Hepatocyte (in vitro differentiated cells): Measurements from ENCODE around the gene GATA5. TPM values are rescaled to one million over a fixed set of nuclear protein-coding genes. Genes with fewer than 3 reads are reported as not detected.

Experiments used
- DNase-seq: peaks from one replicate; pipeline ENCODE4 v3.0.0-alpha.2; 2016; ENCODE audit warnings: low spot score
- H2AFZ ChIP-seq: fragments of 200-600 bp; sonication (generic); 2 replicates; pipeline ENCODE4 v1.6.0; 2016; ENCODE audit warnings: antibody characterized with exemption, mild to moderate bottlenecking
- H3K27ac ChIP-seq: fragments of 200-600 bp; sonication (generic); 2 replicates; pipeline ENCODE4 v1.5.1; 2016; ENCODE audit warnings: mild to moderate bottlenecking
- H3K27me3 ChIP-seq: fragments of 200-600 bp; sonication (generic); 2 replicates; pipeline ENCODE4 v1.6.1; 2016
- H3K36me3 ChIP-seq: fragments of 200-600 bp; sonication (generic); replicated peaks from 2 replicates; pipeline ENCODE4 v1.5.1; 2016; ENCODE audit warnings: low read depth; ENCODE audit not compliant: insufficient read depth
- H3K4me1 ChIP-seq: fragments of 200-600 bp; sonication (generic); 2 replicates; pipeline ENCODE4 v1.5.1; 2016; ENCODE audit warnings: mild to moderate bottlenecking, moderate library complexity; ENCODE audit not compliant: insufficient read depth
- H3K4me2 ChIP-seq: fragments of 200-600 bp; sonication (generic); 2 replicates; pipeline ENCODE4 v1.6.0; 2016
- H3K4me3 ChIP-seq: fragments of 200-600 bp; sonication (generic); 2 replicates; pipeline ENCODE4 v1.5.1; 2016; ENCODE audit warnings: mild to moderate bottlenecking
- H3K79me2 ChIP-seq: fragments of 200-600 bp; sonication (generic); 2 replicates; pipeline ENCODE4 v1.6.0; 2017; ENCODE audit warnings: mild to moderate bottlenecking
- H3K9me2 ChIP-seq: fragments of 200-600 bp; sonication (generic); replicated peaks from 2 replicates; pipeline ENCODE4 v1.6.0; 2017; ENCODE audit warnings: mild to moderate bottlenecking; ENCODE audit not compliant: insufficient read depth
- H3K9me3 ChIP-seq: fragments of 200-600 bp; sonication (generic); 2 replicates; pipeline ENCODE4 v1.5.1; 2016; ENCODE audit warnings: low read depth, mild to moderate bottlenecking
- H4K20me1 ChIP-seq: fragments of 200-600 bp; sonication (generic); 2 replicates; pipeline ENCODE4 v1.6.0; 2016; ENCODE audit warnings: mild to moderate bottlenecking; ENCODE audit not compliant: insufficient read depth, poor library complexity, severe bottlenecking
- EZH2 ChIP-seq: fragments of 200-600 bp; sonication (generic); IDR thresholded peaks from 2 replicates; pipeline ENCODE4 v1.6.1; 2016; ENCODE audit warnings: antibody characterized with exemption, mild to moderate bottlenecking, borderline replicate concordance
- EZH2phosphoT487 ChIP-seq: fragments of 200-600 bp; sonication (generic); IDR thresholded peaks from one replicate; pipeline ENCODE4 v1.6.1; 2018; ENCODE audit warnings: antibody characterized with exemption, mild to moderate bottlenecking, low read depth, moderate library complexity; ENCODE audit not compliant: unreplicated experiment, severe bottlenecking
- WGBS: methylation state at CpG from one replicate; pipeline ENCODE4 v1.1.6; 2016; ENCODE audit warnings: low lambda C conversion rate; ENCODE audit errors: missing lambda C conversion rate; 5-methylcytosine and 5-hydroxymethylcytosine counted together
- polyA plus RNA-seq: library from polyadenylated mRNA; unstranded; fragments of >200 nt; fragmentation: Nextera tagmentation; extraction: Ambion mirVana; gene quantifications from 2 replicates; pipeline ENCODE4 v1.2.1, GENCODE V29; 2016
- total RNA-seq: library from RNA; depleted of rRNA; stranded (reverse); fragments of >200 nt; gene quantifications from 2 replicates; pipeline ENCODE4 v1.2.3, GENCODE V29; 2014
- TF ChIP-seq, protein P1 (sequence below): fragments of 200-600 bp; sonication (generic); IDR thresholded peaks from 2 replicates; pipeline ENCODE4 v1.5.1; 2016; ENCODE audit warnings: antibody characterized with exemption, mild to moderate bottlenecking; ENCODE audit not compliant: poor library complexity

Gene GATA5
- total and polyA plus RNA-seq, 2 experiments from 2014 or later: 28.7 to 53.6 TPM

GRCh38 chr20:62463651-62464424 lies 12.0 kb downstream of the GATA5 start:
- Histone ChIP-seq H3K27ac (no peak overlapping the region), H3K27me3 (no peaks in the 10 kb centered on the region), H3K79me2 (peaks cover 16% of the 10 kb centered on the region), H3K4me3 (no peak overlapping the region), H3K9me2 (no peaks in the 10 kb centered on the region), H4K20me1 (peaks cover 12% of the 10 kb centered on the region), H2AFZ (no peak overlapping the region), H3K4me1 (peaks cover 13% of the 10 kb centered on the region), H3K4me2 (no peak overlapping the region), H3K36me3 (no peaks in the 10 kb centered on the region), H3K9me3 (no peaks in the 10 kb centered on the region)
- WGBS: 93% methylated on average over 25 of the region's 25 CpGs
- TF ChIP-seq EZH2: no peak
- TF ChIP-seq EZH2phosphoT487: no peak
- TF ChIP-seq, protein P1, sequence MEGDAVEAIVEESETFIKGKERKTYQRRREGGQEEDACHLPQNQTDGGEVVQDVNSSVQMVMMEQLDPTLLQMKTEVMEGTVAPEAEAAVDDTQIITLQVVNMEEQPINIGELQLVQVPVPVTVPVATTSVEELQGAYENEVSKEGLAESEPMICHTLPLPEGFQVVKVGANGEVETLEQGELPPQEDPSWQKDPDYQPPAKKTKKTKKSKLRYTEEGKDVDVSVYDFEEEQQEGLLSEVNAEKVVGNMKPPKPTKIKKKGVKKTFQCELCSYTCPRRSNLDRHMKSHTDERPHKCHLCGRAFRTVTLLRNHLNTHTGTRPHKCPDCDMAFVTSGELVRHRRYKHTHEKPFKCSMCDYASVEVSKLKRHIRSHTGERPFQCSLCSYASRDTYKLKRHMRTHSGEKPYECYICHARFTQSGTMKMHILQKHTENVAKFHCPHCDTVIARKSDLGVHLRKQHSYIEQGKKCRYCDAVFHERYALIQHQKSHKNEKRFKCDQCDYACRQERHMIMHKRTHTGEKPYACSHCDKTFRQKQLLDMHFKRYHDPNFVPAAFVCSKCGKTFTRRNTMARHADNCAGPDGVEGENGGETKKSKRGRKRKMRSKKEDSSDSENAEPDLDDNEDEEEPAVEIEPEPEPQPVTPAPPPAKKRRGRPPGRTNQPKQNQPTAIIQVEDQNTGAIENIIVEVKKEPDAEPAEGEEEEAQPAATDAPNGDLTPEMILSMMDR: no peak
- no peak for DNase-seq

- DNase-seq: no peak
- Histone ChIP-seq H4K20me1 (peaks cover 6% of the 10 kb centered on the region), H3K4me1 (peaks cover 20% of the 10 kb centered on the region), H3K9me2 (no peaks in the 10 kb centered on the region), H3K4me2 (no peak overlapping the region), H3K9me3 (no peaks in the 10 kb centered on the region), H3K4me3 (no peak overlapping the region), H3K79me2 (peaks cover 9% of the 10 kb centered on the region), H3K36me3 (no peaks in the 10 kb centered on the region), H3K27me3 (no peaks in the 10 kb centered on the region), H2AFZ (no peak overlapping the region), H3K27ac (no peak overlapping the region)
- WGBS: 94% methylated on average over 10 of the region's 15 CpGs
- TF ChIP-seq, protein P1: no peak
- TF ChIP-seq EZH2phosphoT487: no peak
- TF ChIP-seq EZH2: no peak
These were observed 12.7 kb downstream of the GATA5 start for GRCh38 chr20:62462976-62463592.

GRCh38 chr20:62461834-62462233 lies 14.0 kb downstream of the GATA5 start:
- H3K4me1 ChIP-seq: peaks cover 18% of the 10 kb centered on the region
- WGBS: 93% methylated on average over 12 of the region's 13 CpGs
- no peaks in the 10 kb centered on the region for H3K36me3 ChIP-seq
- H3K4me2 ChIP-seq: no peak overlapping the region
- H4K20me1 ChIP-seq: no peaks in the 10 kb centered on the region
- no peaks in the 10 kb centered on the region for H3K79me2 ChIP-seq
- no peak for TF ChIP-seq EZH2phosphoT487
- TF ChIP-seq EZH2: no peak
- TF ChIP-seq, protein P1: no peak
- H2AFZ ChIP-seq: no peak overlapping the region
- no peaks in the 10 kb centered on the region for H3K9me3 ChIP-seq
- no peak for DNase-seq
- H3K27ac ChIP-seq: no peak overlapping the region
- no peaks in the 10 kb centered on the region for H3K27me3 ChIP-seq
- no peak overlapping the region for H3K4me3 ChIP-seq
- H3K9me2 ChIP-seq: no peaks in the 10 kb centered on the region
